ENCODE data around the gene IP6K3. TPM values are rescaled to one million over a fixed set of nuclear protein-coding genes. Genes with fewer than 3 reads are reported as not detected.

Gene IP6K3
- total RNA-seq, 1 donor from 2014 or later, result 0.16 TPM

GRCh38 chr6:33727126-33727525 lies 19.6 kb downstream of the IP6K3 start:
- no peaks in the 10 kb centered on the region for H3K9me3 Mint-ChIP-seq
- H3K4me1 Mint-ChIP-seq, result peaks cover 16% of the 10 kb centered on the region
- no peak for DNase-seq (ENCODE audit: low spot score in 2 of 2, unreplicated experiment in 2 of 2)
- H3K27me3 Mint-ChIP-seq (ENCODE audit: low read depth), result peaks cover 16% of the 10 kb centered on the region
- H3K4me3 Mint-ChIP-seq, result no peak overlapping the region
- no peak for TF ChIP-seq CTCF (IDR thresholded peaks at IDR 0.05; ENCODE audit: unreplicated experiment)
- H3K27ac Mint-ChIP-seq, result no peak overlapping the region
- no peaks in the 10 kb centered on the region for H3K36me3 Mint-ChIP-seq

- H3K27me3 Mint-ChIP-seq (ENCODE audit: low read depth), result peaks cover 19% of the 10 kb centered on the region
- peaks cover 14% of the 10 kb centered on the region for H3K4me1 Mint-ChIP-seq
- H3K27ac Mint-ChIP-seq, result no peak overlapping the region
- no peak overlapping the region for H3K4me3 Mint-ChIP-seq
- no peak for DNase-seq (ENCODE audit: low spot score in 2 of 2, unreplicated experiment in 2 of 2)
- no peak for TF ChIP-seq CTCF (IDR thresholded peaks at IDR 0.05; ENCODE audit: unreplicated experiment)
- H3K9me3 Mint-ChIP-seq, result no peaks in the 10 kb centered on the region
- H3K36me3 Mint-ChIP-seq, result no peaks in the 10 kb centered on the region
These were observed 20.0 kb downstream of the IP6K3 start for GRCh38 chr6:33726696-33727095.

GRCh38 chr6:33725891-33726673 lies 20.6 kb downstream of the IP6K3 start:
- H3K27me3 Mint-ChIP-seq (ENCODE audit: low read depth), result peaks cover 22% of the 10 kb centered on the region
- H3K4me1 Mint-ChIP-seq, result peaks cover 8% of the 10 kb centered on the region
- no peak for DNase-seq (ENCODE audit: low spot score in 2 of 2, unreplicated experiment in 2 of 2)
- H3K4me3 Mint-ChIP-seq, result no peak overlapping the region
- H3K9me3 Mint-ChIP-seq, result no peaks in the 10 kb centered on the region
- H3K36me3 Mint-ChIP-seq, result no peaks in the 10 kb centered on the region
- no peak overlapping the region for H3K27ac Mint-ChIP-seq
- no peak for TF ChIP-seq CTCF (IDR thresholded peaks at IDR 0.05; ENCODE audit: unreplicated experiment)

DNA sequence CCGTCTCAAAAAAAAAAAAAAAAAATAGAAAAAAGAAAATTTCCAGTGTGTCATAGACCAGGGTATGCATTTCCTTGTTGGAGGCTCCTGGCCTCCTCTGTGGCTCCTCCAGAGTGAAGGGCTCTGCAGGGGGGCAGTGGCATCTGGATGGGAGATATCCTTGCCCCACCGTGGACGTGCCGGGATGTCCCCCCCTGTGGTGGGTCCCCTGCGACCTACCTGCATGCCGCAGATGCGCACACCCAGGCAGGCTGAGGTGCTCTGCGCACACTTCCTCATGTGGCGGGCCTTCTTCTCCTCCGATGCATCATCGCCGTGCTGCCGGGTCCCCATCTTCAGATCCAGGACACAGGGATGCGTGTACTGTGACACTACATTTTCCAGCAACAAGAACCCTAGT lies 21.5 kb downstream of the IP6K3 start:
- no peak for DNase-seq (ENCODE audit: low spot score in 2 of 2, unreplicated experiment in 2 of 2)
- Mint-ChIP-seq H3K27ac (no peak overlapping the region), H3K9me3 (no peaks in the 10 kb centered on the region), H3K36me3 (no peaks in the 10 kb centered on the region), H3K4me3 (no peak overlapping the region), H3K27me3 (ENCODE audit: low read depth) (peaks cover 25% of the 10 kb centered on the region), H3K4me1 (peaks cover 6% of the 10 kb centered on the region)
- TF ChIP-seq CTCF (IDR thresholded peaks at IDR 0.05; ENCODE audit: unreplicated experiment), result no peak

DNA sequence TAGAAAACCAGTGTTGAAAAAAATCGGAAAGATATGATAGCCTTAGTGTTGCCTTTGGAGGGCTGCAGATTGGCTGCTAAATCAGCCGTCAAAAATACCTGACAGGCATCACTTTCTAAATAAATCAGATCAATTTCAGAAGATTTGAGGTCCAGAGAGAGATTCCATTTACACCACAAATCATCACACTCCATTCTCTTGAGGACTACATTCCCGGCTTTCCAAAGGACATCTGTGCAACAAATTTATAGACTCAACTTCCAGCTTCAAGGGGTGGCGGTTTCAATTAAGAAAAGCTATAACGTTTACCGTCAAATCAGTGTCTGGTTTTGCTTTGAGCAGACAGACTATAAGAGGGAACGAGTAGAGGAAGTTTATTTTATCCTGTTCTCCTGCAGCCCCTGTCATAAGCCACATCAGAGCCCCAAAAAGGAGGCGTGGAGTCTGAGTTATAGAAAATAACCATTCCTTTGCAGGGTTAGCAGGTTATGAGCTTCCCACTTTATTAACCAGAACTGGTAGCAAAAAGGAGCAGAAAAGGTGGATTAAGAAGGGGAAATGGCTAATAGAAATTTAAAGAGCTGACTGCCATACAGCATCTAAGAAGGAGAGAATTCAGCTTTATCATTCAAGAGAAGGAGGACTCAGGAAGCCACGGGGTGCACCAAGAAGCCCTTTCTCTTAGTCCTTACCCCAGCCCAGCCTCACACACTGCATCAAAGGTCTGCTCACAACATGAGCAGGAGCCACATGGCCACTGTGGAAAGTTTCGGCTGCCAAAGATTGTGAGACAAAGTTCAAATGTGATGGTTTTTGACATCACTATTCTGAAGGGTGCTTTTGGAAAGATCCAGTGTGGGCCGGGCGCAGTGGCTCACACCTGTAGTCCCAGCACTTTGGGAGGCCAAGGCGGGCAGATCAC lies 22.3 kb downstream of the IP6K3 start:
- H3K4me1 Mint-ChIP-seq, result peaks cover 6% of the 10 kb centered on the region
- H3K4me3 Mint-ChIP-seq, result no peak overlapping the region
- no peak for DNase-seq (ENCODE audit: low spot score in 2 of 2, unreplicated experiment in 2 of 2)
- no peaks in the 10 kb centered on the region for H3K36me3 Mint-ChIP-seq
- no peaks in the 10 kb centered on the region for H3K9me3 Mint-ChIP-seq
- no peak for TF ChIP-seq CTCF (IDR thresholded peaks at IDR 0.05; ENCODE audit: unreplicated experiment)
- peaks cover 25% of the 10 kb centered on the region for H3K27me3 Mint-ChIP-seq (ENCODE audit: low read depth)
- no peak overlapping the region for H3K27ac Mint-ChIP-seq
